Esophagus muscularis mucosa (tissue), 4 donors: ENCODE measurements around the gene COQ2. TPM values are rescaled to one million over a fixed set of nuclear protein-coding genes. Genes with fewer than 3 reads are reported as not detected.

Experiments
- DNase-seq: peaks from one replicate; pipeline ENCODE4 v3.0.0-alpha.2; 2017; ENCODE audit errors: extremely low spot score
- H3K27ac ChIP-seq, 4 donors: fragments of 200-600 bp; sonication (generic); replicated peaks in 1 of 4; 1 replicate in 3 of 4; 2 replicates in 1 of 4; pipeline ENCODE4 v1.5.1; 2016 to 2019; ENCODE audit warnings: mild to moderate bottlenecking in 1 of 4
- H3K27me3 ChIP-seq, 4 donors: fragments of 200-600 bp; sonication (generic); one replicate each; pipeline versions ENCODE4 v1.5.1 to v1.6.0; 2016 to 2019
- H3K36me3 ChIP-seq, 4 donors: fragments of 200-600 bp; sonication (generic); one replicate each; pipeline ENCODE4 v1.5.1; 2016 to 2019
- H3K4me1 ChIP-seq, 4 donors: fragments of 200-600 bp; sonication (generic); one replicate each; pipeline ENCODE4 v1.5.1; 2016 to 2019
- H3K4me3 ChIP-seq, 4 donors: fragments of 200-600 bp; sonication (generic); 1 replicate in 2 of 4; 2 replicates in 2 of 4; pipeline ENCODE4 v1.5.1; 2016 to 2019; ENCODE audit warnings: mild to moderate bottlenecking in 4 of 4, moderate library complexity in 1 of 4
- H3K9me3 ChIP-seq, 4 donors: fragments of 200-600 bp; sonication (generic); 1 replicate in 3 of 4; 2 replicates in 1 of 4; pipeline ENCODE4 v1.5.1; 2016 to 2019
- CTCF ChIP-seq, 3 experiments: fragments of 200-600 bp in 2 of 3; fragments of 450-650 bp in 1 of 3; sonication (generic) in 2 of 3; IDR thresholded peaks; one replicate each; pipeline ENCODE4 v1.5.1; 2017 to 2019; ENCODE audit warnings: antibody characterized with exemption in 3 of 3, mild to moderate bottlenecking in 2 of 3, moderate library complexity in 1 of 3
- EP300 ChIP-seq: sonication (generic); formaldehyde crosslinking; IDR thresholded peaks from one replicate; pipeline ENCODE4 v1.6.1; 2017; ENCODE audit warnings: antibody characterized with exemption
- POLR2A ChIP-seq: fragments of 450-650 bp; IDR thresholded peaks from one replicate; pipeline ENCODE4 v1.6.1; 2017; ENCODE audit warnings: antibody characterized with exemption, moderate library complexity, mild to moderate bottlenecking, low read depth
- POLR2AphosphoS5 ChIP-seq, 2 donors: sonication (generic); formaldehyde crosslinking; IDR thresholded peaks; one replicate each; pipeline ENCODE4 v1.6.1; 2017; ENCODE audit warnings: antibody characterized with exemption in 2 of 2
- WGBS: methylation state at CpG from one replicate; pipeline ENCODE4 v1.1.5; 2018; 5-methylcytosine and 5-hydroxymethylcytosine counted together
- intact Hi-C: fragments of 100-400 bp; cut with DNase I; formaldehyde crosslinking; loops from one replicate; pipeline ENCODE4 v1.15.1; 2023
- total RNA-seq, 4 donors: library from RNA; depleted of rRNA; stranded (reverse); fragments of >200 nt; gene quantifications; one replicate each; pipeline versions ENCODE4 v1.1.0 to v1.2.1, GENCODE V29; 2016

COQ2 gene
- total RNA-seq, 4 donors from 2014 or later, result 4.6 to 6.5 (median 5.4) TPM

- no peak for DNase-seq
- 51% methylated on average over 7 of the region's 7 CpGs for WGBS
- Histone ChIP-seq H3K36me3 (no peaks in the 10 kb centered on the region), H3K27ac (no peak overlapping the region), H3K9me3 (no peaks in the 10 kb centered on the region), H3K27me3 (no peaks in the 10 kb centered on the region), H3K4me1 (peaks cover 0 to 23% (median 15%) of the 10 kb centered on the region in 4 donors), H3K4me3 (no peak overlapping the region)
- peak; percentile 21 to 45 (median 26) for TF ChIP-seq CTCF (IDR thresholded peaks at IDR 0.05)
- no peak for TF ChIP-seq POLR2A
- intact Hi-C loops, result no loop called here
These were observed 31.7 kb downstream of the COQ2 start for GRCh38 chr4:83252782-83253405.

- Histone ChIP-seq H3K9me3 (no peaks in the 10 kb centered on the region), H3K36me3 (no peaks in the 10 kb centered on the region), H3K4me3 (no peak overlapping the region), H3K27me3 (no peaks in the 10 kb centered on the region), H3K4me1 (peaks cover 0 to 12% (median 10%) of the 10 kb centered on the region in 4 donors), H3K27ac (no peak overlapping the region)
- intact Hi-C loops, result no loop called here
- 88% methylated on average over 2 of the region's 2 CpGs for WGBS
- no peak for DNase-seq
- TF ChIP-seq POLR2AphosphoS5 (IDR thresholded peaks at IDR 0.05) (no peak), POLR2A (no peak), EP300 (no peak), CTCF (IDR thresholded peaks at IDR 0.05) (no peak)
These were observed 33.2 kb downstream of the COQ2 start for GRCh38 chr4:83251447-83251830.

- peaks cover 0 to 7% (median 5%) of the 10 kb centered on the region in 4 donors for H3K4me1 ChIP-seq
- no peak overlapping the region for H3K27ac ChIP-seq
- TF ChIP-seq EP300 (no peak), POLR2A (no peak), CTCF (IDR thresholded peaks at IDR 0.05) (no peak), POLR2AphosphoS5 (IDR thresholded peaks at IDR 0.05) (no peak)
- WGBS, result 88% methylated on average over 7 of the region's 7 CpGs
- H3K9me3 ChIP-seq, result no peaks in the 10 kb centered on the region
- DNase-seq, result no peak
- H3K4me3 ChIP-seq, result no peak overlapping the region
- intact Hi-C loops, result no loop called here
- no peaks in the 10 kb centered on the region for H3K27me3 ChIP-seq
- no peaks in the 10 kb centered on the region for H3K36me3 ChIP-seq
These were observed 33.7 kb downstream of the COQ2 start for GRCh38 chr4:83250687-83251446.

- intact Hi-C loops, result loop anchor here (5.0 kb wide), 1 partner anchor 131 kb away; no protein-coding TSS in a partner anchor
- no peaks in the 10 kb centered on the region for H3K4me1 ChIP-seq
These were observed 36.1 kb downstream of the COQ2 start for GRCh38 chr4:83248486-83248885.

More at GRCh38 chr4:83248486-83248885, 36.1 kb downstream of the COQ2 start:
- no peak overlapping the region for H3K27ac ChIP-seq
- no peaks in the 10 kb centered on the region for H3K27me3 ChIP-seq
- TF ChIP-seq CTCF (IDR thresholded peaks at IDR 0.05) (no peak), POLR2A (no peak)
- DNase-seq, result no peak
- WGBS, result 85% methylated on average over 3 of the region's 5 CpGs
- H3K9me3 ChIP-seq, result no peaks in the 10 kb centered on the region
- no peaks in the 10 kb centered on the region for H3K36me3 ChIP-seq
- no peak overlapping the region for H3K4me3 ChIP-seq
